GM19463 (cell line): ENCODE results near the gene G3BP1.
"Not testable (repeated sequence)": the region's sequence is repeated elsewhere in the genome, so short reads cannot be mapped to it uniquely, and the experiment has no call there.

ENCODE experiments used
- ATAC-seq: cut with Tn5 transposase; IDR thresholded peaks from one replicate; pipeline ENCODE4 v1.9.1; 2021; ENCODE audit warnings: mild to moderate bottlenecking, moderate library complexity; ENCODE audit not compliant: unreplicated experiment

The G3BP1 gene

DNA sequence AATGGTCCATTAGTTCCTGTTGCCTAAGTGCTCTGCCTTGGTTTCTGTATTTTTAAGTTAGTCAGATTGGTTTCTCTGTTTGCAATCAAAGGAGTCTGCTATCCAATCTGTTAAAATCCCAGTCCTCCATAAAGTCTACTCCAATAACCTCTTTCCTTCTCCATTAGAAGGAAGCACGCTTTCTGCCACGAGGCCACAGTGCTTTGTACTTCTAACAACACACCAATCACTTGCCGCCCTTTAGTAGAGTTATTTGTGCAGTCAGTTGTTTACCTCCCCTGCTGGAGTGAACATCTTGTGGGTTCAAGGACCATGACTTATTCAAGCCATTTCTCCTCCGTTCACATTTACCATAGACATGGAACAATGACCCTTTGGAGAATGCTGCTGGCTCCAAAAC is 83.9 kb downstream of the G3BP1 start:
- no peak for ATAC-seq

DNA sequence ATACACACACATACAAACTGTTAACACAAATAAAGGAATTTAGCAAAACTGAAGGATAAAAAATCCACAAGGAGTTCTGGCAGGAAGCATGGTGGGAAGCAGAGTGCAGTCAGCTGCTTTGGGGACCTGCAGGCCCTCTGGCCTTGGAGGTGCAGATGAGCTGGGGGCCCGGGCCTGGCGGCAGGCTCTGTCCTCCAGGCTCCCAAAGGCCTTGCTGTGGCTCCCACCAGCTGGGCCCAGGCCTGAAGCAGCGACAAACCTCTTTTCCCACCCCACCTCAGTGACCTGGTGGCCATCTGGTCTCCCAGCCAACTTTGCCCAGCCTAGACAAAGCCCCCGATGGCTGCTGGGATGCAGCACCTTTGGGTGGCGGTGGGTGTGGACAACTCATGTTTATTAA is 85.1 kb downstream of the G3BP1 start:
- ATAC-seq = no peak

DNA sequence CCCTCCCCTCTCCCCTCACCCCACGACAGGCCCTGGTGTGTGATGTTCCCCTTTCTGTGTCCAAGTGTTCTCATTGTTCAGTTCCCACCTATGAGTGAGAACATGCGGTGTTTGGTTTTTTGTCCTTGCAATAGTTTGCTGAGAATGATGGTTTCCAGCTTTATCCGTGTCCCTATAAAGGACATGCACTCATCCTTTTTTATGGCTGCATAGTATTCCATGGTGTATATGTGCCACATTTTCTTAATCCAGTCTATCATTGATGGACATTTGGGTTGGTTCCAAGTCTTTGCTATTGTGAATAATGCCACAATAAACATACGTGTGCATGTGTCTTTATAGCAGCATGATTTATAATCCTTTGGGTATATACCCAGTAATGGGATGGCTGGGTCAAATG is 89.1 kb downstream of the G3BP1 start:
- not testable (repeated sequence) for ATAC-seq
